GM19238 (cell line): ENCODE results near the gene GAB2.
"Not testable (repeated sequence)": the region's sequence is repeated elsewhere in the genome, so short reads cannot be mapped to it uniquely, and the experiment has no call there.

ENCODE experiments used
- DNase-seq: peaks from one replicate; pipeline ENCODE4 v3.0.0; 2011; ENCODE audit warnings: low spot score; ENCODE audit not compliant: insufficient read length

GAB2 gene

DNA sequence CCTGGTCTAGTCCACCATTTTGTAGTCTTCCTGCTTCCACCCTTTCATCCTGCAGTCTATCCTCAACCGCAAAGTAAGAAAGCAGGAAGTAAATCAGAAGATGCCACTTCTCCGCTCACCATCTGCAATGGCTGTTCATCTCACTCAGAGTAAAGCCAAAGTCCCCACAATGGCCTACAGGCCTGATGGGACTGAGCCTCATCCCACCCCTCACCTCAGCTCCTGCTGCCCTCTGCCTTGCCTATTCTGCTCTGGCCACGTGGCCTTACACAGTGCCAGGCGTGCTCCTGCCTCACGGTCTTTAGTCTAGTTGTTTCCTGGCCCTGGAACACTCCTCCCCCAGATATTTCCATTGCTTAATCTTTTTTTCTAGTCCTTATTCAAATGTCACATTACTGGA, 133.4 kb downstream of the GAB2 start:
- DNase-seq = no peak

DNA sequence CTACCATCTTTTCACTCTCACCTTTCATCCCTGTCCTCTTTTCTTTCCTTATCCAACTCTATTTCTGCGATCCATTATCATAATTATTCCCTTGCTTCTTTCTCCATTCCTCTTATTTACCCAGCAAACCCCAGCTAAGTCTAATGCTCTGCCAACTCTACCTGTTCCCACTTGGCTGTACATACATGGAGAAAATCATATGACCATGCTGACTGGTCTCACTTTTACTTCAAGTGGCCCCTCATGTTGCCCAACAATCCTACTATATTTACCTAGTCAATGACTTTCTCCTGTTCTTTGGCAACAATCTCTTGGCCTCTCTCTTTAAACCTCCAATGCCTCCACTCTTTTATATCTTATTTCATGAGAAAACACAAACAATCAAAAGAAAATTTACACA, 134.8 kb downstream of the GAB2 start:
- DNase-seq = no peak

DNA sequence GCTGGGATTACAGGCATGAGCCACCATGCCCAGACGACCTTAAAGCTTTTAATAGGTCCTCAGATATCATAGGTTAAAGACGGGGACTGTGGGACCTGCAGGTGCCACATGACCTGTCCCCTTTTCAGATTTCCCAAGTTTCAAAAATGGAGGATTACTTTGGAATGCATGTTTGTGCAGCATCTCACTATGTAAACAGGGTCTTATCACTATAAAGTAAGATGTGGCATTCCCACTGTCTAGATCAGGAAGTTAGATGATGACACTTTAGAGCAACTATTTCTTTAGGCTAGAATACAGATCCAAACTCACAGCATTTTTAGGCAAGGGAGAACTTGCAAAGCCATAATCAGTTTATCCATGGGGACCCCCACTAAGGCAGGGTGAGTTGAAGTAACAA, 136.1 kb downstream of the GAB2 start:
- DNase-seq = no peak

DNA sequence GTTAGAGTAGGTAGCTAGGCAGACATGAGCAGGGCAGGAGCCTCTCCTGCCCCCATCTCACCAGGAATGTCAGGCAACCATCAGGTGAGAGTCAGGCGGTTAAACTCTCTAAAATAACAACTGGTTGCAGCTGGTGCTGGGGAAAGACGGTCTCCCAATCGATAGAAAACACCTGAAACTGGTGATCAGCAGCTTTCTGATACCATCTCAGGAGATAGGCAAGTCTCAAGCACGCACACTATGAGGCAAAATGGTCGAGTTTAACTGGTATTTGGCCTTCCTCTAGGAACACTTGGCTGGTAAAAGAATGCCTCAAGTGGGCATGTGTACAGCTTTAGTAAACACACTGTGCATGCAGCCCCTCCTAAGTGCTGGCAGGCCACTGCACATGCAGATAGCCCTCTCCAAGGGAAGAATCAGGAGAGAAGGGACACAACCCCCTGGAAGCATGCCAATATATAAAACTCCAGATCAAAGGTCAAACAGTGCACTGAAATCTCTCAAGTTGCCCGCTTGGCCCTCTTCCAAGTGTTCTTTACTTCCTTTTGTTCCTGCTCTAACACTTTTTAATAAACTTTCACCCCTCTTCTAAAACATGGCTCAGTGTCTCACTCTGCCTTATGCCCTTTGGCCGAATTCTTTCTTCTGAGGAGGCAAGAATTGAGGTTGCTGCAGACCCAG, 140.2 kb downstream of the GAB2 start:
- no peak for DNase-seq

DNA sequence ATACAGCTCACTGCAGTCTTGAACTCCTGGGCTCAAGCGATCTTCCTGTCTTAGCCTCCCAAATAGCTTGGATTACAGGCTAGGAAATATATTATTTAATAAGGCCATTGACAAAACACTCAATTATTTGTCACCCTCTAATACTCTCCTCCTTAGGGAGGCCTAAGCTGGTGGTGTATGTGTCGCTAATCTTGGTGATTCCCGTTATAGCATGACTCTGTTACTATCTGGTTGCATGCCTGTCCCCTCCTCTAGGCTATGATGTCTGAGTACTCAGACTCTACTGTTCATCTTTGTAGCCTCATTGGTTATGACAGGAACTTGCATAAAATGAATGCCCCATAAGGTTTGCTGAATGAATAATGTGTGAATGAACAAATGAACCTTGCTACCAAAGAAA, 141.3 kb downstream of the GAB2 start:
- DNase-seq = no peak

DNA sequence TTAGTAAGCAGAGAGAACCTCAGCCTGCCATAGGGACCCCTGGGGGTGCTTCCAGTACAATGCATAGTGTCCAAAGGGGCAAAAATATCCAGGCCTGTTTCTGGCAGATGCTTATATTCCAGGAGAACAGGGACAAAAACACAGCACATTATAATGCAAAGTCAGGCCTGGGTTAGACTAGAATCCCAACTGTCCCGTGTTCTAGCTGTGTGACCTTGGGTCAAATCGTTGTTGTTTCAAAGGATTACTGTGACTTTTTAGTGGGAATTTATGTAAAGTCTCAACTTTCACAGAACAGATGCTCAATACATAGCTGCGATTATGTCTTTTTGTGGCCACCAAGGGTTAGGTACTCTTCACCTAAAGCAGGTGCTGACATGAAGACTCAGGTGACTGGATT, 142.9 kb downstream of the GAB2 start:
- DNase-seq = no peak

DNA sequence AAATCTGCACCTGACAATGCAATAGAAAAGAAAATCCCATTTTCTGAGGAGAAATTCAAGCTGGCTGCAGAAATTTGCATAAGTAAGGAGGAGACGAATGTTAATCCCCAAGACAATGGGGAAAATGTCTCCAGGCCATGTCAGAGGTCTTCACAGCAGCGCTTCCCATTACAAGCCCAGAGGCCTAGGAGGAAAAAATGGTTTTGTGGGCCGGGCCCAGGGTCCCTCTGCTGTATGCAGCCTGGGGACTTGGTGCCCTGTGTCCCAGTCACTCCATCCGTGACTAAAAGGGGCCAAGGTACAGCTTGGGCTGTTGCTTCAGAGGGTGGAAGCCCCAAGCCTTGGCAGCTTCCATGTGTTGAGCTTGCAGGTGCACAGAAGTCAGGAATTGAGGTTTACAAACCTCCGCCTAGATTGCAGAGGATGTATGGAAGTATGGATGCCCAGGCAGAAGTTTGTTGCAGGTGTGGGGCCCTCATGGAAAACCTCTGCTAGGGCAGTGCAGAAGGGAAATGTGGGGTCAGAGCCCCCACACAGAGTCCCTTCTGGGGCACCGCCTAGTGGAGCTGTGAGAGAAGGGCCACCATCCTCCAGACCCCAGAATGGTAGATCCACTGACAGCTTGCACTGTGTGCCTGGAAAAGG, 144.9 kb downstream of the GAB2 start:
- DNase-seq = not testable (repeated sequence)

DNA sequence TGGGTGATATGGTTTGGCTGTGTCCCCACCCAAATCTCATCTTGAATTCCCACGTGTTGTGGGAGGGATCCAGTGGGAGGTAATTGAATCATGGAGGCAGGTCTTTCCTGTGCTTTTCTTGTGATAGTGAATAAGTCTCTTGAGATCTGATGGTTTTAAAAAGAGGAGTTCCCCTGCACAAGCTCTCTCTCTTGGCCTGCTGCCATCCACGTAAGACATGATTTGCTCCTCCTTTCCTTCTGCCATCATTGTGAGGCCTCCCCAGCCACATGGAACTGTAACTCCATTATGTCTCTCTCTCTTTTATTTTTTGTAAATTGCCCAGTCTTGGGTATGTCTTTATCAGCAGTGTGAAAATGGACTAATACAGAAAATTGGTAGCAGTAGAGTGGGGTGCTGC, 145.8 kb downstream of the GAB2 start:
- DNase-seq = not testable (repeated sequence)

DNA sequence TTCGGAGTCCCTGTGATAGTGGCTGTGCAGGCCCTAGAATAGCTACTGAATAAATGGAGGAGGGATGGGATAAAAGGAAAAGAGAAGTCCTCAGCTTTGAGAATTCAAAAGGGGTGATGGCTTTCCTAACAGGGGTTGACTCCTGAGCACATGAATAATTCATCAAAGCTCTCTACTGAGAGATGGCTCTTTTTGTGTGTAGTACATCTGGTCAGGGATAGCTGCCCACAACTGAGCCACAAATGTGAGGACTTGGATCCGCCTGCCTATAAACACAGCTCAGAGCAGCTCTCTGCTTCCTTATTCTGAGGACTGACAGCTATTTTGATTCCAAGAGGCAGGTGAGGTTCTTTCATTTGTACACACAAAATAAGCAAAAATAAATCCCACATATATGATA, 146.6 kb downstream of the GAB2 start:
- DNase-seq = no peak

DNA sequence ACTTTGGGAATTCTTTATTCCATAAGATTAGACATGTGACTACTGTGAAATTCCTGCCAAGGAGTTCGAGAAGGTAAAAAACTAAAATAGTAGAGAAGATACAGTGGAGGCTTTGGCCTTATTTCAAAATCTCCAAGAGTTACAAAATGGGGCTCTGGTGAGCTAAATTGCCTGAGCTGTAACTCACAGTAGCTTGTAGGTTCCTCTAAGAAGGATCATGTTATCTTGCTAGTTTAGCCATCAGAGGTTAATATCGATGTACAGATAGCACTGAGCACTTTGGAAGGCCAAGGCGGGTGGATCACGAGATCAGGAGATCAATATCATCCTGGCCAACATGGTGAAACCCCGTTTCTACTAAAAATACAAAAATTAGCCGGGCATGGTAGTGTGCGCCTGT, 147.8 kb downstream of the GAB2 start:
- no peak for DNase-seq

DNA sequence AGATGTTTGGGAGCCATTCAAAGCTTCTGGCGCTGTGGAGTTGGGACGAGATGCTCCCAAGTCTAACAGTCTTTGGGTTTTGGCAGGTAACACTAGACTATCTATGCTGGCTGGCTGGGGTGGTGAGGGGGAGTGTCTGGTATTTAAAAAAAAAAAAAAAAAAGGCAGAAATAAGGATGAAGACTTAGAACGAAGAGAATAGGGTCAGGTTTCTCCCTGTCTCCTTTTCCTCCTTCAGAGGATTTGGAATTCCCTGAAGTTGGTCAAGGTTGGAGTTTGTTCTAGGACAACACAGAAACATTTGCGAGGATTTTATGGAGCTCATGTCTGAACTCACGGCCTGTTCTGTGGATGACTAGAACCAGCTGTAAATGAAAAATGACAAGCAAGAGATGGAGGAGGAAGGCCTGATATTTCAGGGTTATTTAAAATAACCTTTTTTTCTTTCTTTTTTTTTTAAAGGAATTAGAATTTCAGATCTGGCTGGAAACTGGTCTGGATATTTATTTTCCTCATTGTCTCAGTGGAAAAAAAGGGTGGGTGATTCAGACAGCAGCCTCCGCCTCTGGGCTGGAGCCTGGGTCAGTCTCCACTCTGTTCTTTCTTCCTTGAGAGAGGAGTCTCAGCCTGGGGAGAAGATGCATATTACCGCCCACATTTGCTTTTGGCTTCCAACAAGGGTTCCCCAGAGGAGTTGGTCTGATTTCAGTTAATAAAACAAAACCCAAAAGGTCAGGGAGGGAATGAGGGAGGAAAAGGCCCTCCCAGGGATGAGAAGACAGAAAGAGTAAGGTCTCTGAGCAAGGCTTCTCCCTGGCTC, 148.8 kb downstream of the GAB2 start:
- DNase-seq = no peak

DNA sequence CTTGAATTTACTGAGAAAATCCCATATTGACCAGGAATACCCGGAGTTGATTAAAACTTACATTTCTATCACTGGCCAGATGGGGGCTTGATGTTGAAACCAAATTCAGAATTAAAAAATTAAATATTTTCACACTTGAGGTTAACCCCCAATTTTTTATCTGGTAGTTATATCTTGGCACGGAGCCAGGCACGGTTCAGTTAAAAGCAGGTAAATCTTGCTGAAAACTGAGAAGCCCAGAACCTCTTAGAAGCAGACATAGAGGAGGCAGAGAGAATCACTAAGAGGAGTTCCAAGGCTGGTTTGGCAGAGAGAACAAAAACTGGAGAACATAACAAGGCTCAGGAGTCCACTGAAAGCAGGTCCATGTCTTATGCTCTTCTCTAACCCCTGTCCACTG, 151.2 kb downstream of the GAB2 start:
- no peak for DNase-seq

DNA sequence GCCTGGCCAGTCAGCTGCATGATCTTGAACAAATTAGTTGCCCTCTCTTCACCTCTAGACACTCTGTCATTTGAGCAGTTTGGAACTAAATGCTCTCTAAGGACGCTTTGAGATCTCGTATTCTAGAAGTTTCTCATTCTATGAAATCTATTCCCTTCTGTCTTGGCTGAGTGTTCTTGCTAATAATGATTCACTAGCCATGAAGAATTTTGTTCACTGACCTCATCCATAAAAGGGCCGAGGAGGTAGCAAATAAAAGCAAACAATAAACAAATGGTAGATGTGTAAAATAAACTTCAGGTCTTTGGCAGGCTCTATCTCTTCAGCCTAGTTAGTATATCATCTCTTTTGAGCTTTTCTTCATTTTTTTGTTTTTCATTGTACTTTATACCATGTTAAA, 152.3 kb downstream of the GAB2 start:
- DNase-seq = no peak

DNA sequence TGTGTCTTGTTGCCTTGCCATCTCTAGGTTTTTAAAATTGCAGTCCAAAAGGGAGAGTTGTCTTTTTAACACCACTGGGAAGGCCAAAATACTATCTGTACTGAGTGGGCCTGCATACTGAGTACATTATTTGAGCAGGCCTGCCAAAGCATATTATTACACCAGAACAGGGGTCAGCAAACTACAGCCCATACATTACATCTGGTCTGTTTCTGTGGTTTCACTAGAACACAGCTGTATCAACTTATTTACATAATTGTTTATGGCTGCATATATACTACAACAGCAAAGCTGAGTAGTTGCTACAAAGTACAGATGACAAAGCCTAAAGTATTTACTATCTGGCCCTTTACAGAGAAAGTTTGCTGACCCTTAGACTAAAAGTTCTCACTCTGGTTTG, 154.9 kb downstream of the GAB2 start:
- no peak for DNase-seq

DNA sequence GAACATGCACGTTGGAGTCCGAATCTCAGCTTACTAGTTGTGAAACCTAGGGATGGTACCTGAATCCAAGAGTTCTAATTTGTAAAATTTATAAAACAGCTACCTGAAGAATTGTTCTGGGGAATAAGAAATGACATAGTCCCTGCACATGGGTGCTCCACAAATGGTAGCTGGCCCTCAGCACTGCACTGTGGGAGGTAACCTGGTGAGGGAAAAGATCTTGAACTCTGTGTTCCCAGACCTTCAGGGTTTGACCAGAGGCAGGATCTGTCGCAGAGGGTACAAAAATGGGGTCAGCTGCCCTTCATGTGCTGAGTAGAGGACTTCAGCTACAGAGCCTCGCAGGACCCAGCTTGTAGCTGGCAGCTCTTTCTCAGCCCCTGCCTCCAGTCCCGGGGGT, 155.4 kb downstream of the GAB2 start:
- DNase-seq = no peak

DNA sequence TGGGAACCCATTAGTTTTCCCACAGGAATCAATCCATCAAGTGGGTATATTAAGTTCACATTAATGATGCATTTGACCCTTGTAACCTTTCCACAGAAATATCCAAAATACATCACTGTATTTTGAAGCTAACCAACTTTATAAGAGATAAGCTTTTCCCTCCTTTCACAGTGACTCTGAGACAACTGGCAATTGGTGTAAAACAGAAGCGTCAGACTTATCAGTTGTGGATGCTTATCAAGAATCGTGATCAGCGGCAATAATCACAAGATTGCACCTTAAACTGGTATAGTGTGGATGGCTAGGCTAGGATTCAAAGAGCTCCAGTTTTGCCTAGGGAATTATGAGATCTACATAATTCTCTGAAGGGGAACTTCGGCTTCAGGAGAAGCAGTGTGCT, 155.8 kb downstream of the GAB2 start:
- DNase-seq = no peak

DNA sequence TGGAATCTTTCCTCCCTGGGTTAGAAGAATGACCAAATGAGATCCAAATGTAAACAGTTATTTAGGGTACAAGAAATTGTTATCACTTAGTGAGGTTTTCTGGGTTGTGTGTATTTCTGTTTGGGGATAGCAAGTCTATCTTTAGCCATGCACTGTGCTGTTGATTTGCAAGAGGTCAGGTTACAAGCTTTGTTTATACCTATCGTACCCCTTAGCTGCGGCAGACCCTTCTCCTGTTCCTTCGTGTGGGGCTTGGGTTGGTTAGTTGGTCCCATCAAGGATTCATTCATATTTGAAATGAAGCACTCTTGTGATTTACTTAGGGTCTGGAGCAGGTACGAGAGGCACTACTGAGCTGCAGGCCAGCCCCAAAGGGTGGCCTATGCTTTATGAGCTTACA, 156.3 kb downstream of the GAB2 start:
- DNase-seq = no peak

DNA sequence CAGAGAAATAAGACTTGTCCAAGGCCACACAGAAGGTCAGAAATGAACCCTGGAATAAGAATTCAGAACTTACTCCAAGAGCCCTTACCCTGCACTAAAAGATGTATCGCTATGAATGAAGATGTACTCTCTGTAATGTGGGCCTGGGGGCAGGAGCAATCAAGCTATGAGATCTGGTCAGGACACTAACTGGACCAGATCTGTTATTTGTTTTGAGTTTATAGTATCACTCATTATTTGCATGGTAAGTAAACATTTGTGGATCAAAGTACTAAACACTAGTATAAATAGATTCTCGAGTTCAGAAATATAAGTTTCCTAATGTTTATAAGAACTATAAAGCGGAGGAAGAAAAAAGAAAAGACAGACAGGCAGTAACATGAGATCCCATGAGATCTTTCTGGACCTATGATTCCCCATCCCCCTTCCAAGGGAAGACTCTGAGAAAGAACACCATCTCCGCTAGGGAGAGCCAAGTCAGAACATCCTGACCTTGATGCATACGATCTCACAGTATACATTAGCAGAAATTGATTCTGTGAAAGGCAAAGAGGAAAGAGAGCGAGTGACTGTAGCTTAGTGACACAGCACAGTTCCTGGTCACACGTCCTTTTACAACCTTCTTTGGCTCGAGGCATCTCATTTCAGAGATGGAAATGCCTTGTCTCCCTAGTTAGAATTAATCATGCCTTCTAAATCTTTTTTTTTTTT, 157.7 kb downstream of the GAB2 start:
- DNase-seq = no peak

DNA sequence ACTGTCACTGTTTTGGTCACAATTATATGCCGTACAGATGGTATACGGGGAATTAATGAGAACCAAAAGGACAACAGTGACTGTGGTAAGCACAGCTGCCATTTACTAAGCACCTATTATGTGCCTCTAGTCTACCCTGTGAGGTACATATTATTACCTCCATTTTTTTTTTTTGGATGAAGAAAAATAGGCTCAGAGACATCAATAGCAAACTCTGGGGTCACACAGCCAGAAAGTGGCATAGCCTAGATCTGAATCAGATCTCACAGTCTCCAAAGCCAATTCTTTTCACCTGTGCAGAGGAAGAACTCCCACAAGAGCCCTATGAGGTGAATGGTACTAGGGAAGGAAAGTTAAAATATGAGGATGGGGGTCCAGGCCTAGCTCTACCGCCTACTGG, 160.0 kb downstream of the GAB2 start:
- DNase-seq = no peak

DNA sequence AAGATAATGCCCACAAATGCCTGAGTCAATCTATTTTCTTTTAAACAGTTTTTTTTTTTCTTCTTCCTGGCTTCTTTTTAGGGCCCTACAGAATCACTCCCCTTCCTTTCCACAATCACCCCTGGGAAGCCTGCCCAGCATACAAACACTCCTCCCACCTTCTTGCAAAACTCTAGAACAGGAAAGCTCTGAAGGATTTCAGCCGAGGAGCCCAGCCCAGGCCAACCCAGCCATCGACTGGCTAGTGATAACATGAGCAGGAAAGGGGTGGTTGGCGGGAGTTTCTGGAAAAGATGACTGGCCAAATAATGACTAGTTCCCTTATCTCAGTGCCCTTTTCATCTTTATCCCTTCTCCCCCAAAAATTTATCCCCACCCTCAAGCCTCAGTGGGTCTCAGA, 160.7 kb downstream of the GAB2 start:
- DNase-seq = no peak

DNA sequence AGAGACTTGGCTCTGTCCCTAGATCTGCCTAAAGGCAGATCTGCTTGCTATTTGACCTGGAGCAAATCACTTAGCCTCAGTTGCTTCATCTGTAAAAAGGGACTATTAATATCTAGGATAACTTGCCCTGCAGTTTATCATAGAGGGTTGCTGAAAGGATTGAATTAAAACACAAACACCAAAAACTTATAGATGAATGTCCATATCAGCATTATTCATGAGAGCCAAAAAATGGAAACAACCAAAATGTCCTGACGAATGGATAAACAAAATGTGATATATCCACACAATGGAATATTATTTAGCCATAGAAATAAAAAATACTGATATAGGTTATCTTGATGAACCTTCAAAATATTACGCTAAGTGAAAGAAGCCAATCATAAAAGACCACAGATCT, 161.7 kb downstream of the GAB2 start:
- DNase-seq = no peak

DNA sequence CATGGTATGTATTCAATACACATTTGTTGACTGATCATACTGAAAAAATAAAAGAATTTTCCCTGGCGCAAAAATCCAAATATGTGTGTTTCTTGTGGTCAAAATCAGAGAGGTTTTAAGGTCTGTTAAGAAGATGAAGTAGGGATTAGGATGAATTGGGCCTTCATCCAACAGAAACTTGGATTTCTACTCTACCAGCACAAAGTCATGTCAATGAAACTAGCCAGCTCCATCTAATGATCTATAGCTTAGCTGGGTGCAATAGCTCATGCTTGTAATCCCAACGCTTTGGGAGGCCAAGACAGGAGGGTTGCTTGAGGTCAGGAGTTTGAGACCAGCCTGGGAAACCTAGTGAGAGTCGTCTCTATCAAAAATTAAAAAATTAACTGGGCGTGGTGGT, 163.4 kb downstream of the GAB2 start:
- DNase-seq = no peak
